Measurements from ENCODE around the gene KIRREL3.

DNA sequence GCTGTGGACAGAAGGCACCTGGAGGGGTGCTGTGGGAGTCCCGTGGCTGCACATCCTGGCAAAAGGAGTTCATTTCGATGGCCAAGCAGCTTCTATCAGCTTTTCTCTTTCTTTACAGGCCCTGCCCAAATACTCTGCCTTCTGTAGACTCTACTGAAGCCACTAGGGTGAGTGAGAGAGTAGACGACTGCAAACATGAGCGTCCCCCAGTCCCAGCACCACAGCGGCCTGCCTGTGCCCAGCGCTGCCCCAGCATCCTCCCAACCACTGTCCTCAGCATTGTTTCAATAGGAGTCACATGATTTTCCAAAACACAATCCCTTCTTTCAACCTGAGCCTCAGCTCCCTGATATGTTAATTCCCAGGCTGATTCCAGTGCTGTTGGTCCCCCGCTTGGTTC lies 110.0 kb downstream of the KIRREL3 start:
- TF ChIP-seq, protein P1, sequence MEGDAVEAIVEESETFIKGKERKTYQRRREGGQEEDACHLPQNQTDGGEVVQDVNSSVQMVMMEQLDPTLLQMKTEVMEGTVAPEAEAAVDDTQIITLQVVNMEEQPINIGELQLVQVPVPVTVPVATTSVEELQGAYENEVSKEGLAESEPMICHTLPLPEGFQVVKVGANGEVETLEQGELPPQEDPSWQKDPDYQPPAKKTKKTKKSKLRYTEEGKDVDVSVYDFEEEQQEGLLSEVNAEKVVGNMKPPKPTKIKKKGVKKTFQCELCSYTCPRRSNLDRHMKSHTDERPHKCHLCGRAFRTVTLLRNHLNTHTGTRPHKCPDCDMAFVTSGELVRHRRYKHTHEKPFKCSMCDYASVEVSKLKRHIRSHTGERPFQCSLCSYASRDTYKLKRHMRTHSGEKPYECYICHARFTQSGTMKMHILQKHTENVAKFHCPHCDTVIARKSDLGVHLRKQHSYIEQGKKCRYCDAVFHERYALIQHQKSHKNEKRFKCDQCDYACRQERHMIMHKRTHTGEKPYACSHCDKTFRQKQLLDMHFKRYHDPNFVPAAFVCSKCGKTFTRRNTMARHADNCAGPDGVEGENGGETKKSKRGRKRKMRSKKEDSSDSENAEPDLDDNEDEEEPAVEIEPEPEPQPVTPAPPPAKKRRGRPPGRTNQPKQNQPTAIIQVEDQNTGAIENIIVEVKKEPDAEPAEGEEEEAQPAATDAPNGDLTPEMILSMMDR (IDR thresholded peaks at IDR 0.05): no peak
- TF ChIP-seq POLR2A (IDR thresholded peaks at IDR 0.05): no peak

All from testis (tissue), 2 donors.